ENCODE measurements around the gene USP49. TPM values are rescaled to one million over a fixed set of nuclear protein-coding genes. Genes with fewer than 3 reads are reported as not detected.

USP49 gene
- total and polyA plus RNA-seq, 2 of the 13 experiments (the other 11 are each of a cell fraction or from before 2014, with no cell fraction given), result 2.9 to 4.3 TPM

GRCh38 chr6:41887331-41887751, 7.8 kb downstream of the USP49 start:
- no peak for TF ChIP-seq HIVEP1 (CRISPR knock-in tag; IDR thresholded peaks at IDR 0.05)
- TF ChIP-seq ZSCAN5A (CRISPR knock-in tag; IDR thresholded peaks at IDR 0.05; ENCODE audit: borderline replicate concordance), result no peak
- TF ChIP-seq ZNF180 (CRISPR knock-in tag; IDR thresholded peaks at IDR 0.05; ENCODE audit: borderline replicate concordance, low read depth), result no peak
- TF ChIP-seq ATF1 (CRISPR knock-in tag; IDR thresholded peaks at IDR 0.05), result no peak
- no peak for TF ChIP-seq KLF9 (CRISPR knock-in tag; IDR thresholded peaks at IDR 0.05; ENCODE audit: low read depth)
- TF ChIP-seq TAF15 (IDR thresholded peaks at IDR 0.05; ENCODE audit: low read depth, low read length, poor library complexity, severe bottlenecking), result no peak
- no peak for TF ChIP-seq ARID3A (IDR thresholded peaks at IDR 0.05; ENCODE audit: low read depth, low read length)
- no peak for TF ChIP-seq ZNF44 (CRISPR knock-in tag; IDR thresholded peaks at IDR 0.05)
- TF ChIP-seq JDP2 (CRISPR knock-in tag; IDR thresholded peaks at IDR 0.05; ENCODE audit: borderline replicate concordance), result no peak
- no peak for TF ChIP-seq SIX1 (CRISPR knock-in tag; IDR thresholded peaks at IDR 0.05; ENCODE audit: borderline replicate concordance)
- no peak for TF ChIP-seq ZNF639 (CRISPR knock-in tag; conservative IDR thresholded peaks at IDR 0.05)
- no peak for TF ChIP-seq MYC (CRISPR knock-in tag; IDR thresholded peaks at IDR 0.05; ENCODE audit: borderline replicate concordance)
- TF ChIP-seq ZFP36L1 (CRISPR knock-in tag; IDR thresholded peaks at IDR 0.05), result no peak
- in situ Hi-C loops (cut with HindIII; ENCODE audit: extremely low pct_ligation_motif_present, low pct_unique_long_range_greater_than_20kb) (no loop called here), intact Hi-C loops (cut with micrococcal nuclease; ENCODE audit: unreplicated experiment) (no loop called here)
- H2AFZ ChIP-seq (ENCODE audit: low read length), result no peak overlapping the region
- no peak overlapping the region for H3K4me2 ChIP-seq (ENCODE audit: low read depth, low read length)
- DNase-seq (ENCODE audit: low spot score), result no peak
- H4K20me1 ChIP-seq (ENCODE audit: insufficient read depth, low read length), result no peaks in the 10 kb centered on the region
- no peak for FAIRE-seq
- peaks cover 8% of the 10 kb centered on the region for H3K4me1 ChIP-seq (ENCODE audit: insufficient read depth, low read length)
- H3K9ac ChIP-seq (ENCODE audit: insufficient read depth, low read depth, low read length), result no peak overlapping the region
- BruUV-seq (replicated peaks), result no TSS peak
- H3K79me2 ChIP-seq (ENCODE audit: insufficient read depth, low read length), result no peaks in the 10 kb centered on the region
- ChIA-PET CTCF (ENCODE audit: low intra/inter-chr PET ratio, low total read pairs) (no interaction called here), POLR2A (no interaction called here)
- no peak overlapping the region for H3K4me3 ChIP-seq (replicated peaks in 1 of 3; ENCODE audit: insufficient read depth in 1 of 3, low read depth in 2 of 3, low read length in 3 of 3)
- WGBS (ENCODE audit: low lambda C conversion rate), result 76% methylated on average over 4 of the region's 4 CpGs
- no peak overlapping the region for H3K27ac ChIP-seq (ENCODE audit: extremely low read length, insufficient read depth, low read length)
- H3K27me3 ChIP-seq (ENCODE audit: control insufficient read depth in 1 of 2, insufficient read depth in 2 of 2, low read length in 2 of 2), result no peaks in the 10 kb centered on the region
- H3K9me3 ChIP-seq (ENCODE audit: low read length), result no peaks in the 10 kb centered on the region
- no peak for ATAC-seq
- no peaks in the 10 kb centered on the region for H3K36me3 ChIP-seq (replicated peaks in 1 of 2; ENCODE audit: control insufficient read depth in 1 of 2, insufficient read depth in 2 of 2, low read length in 2 of 2)
